GM13976 (cell line): ENCODE measurements around the gene DNAJC21.

ENCODE experiments used
- DNase-seq: peaks from one replicate; pipeline ENCODE4 v3.0.0; 2012; ENCODE audit warnings: low spot score
- in situ Hi-C: fragments of 300-500 bp; cut with MboI; formaldehyde crosslinking; loops from one replicate; pipeline ENCODE4 v1.12.0; 2022; ENCODE audit warnings: low sequenced_read_pairs, mixed read lengths, inconsistent platforms; ENCODE audit not compliant: unreplicated experiment
- TF ChIP-seq, protein P1 (sequence below): IDR thresholded peaks from 2 replicates; pipeline ENCODE4 v1.5.1; 2012; ENCODE audit warnings: borderline replicate concordance, mild to moderate bottlenecking; ENCODE audit not compliant: insufficient read depth; ENCODE audit errors: extremely low read depth, missing control alignments, control extremely low read depth

Gene DNAJC21

DNA sequence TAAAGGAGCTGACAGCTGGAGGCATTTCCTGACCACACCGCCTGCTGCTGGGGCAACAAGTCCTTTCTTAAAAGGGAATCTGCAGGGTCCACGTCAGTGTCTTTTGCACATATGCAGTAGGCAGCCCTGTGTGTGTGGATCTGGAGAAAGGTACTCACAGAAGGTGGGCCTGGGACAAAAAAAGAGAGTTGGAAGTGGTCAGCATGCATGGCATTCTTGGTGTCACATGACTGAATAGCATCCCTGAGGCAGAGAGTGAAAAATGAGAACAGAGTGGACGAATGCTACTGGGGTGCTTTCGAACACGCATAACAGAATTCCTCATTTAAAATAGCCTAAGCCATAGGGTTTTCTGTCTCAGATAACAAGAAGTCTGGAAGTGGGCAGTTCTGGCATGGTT lies 47.0 kb downstream of the DNAJC21 start:
- TF ChIP-seq, protein P1, sequence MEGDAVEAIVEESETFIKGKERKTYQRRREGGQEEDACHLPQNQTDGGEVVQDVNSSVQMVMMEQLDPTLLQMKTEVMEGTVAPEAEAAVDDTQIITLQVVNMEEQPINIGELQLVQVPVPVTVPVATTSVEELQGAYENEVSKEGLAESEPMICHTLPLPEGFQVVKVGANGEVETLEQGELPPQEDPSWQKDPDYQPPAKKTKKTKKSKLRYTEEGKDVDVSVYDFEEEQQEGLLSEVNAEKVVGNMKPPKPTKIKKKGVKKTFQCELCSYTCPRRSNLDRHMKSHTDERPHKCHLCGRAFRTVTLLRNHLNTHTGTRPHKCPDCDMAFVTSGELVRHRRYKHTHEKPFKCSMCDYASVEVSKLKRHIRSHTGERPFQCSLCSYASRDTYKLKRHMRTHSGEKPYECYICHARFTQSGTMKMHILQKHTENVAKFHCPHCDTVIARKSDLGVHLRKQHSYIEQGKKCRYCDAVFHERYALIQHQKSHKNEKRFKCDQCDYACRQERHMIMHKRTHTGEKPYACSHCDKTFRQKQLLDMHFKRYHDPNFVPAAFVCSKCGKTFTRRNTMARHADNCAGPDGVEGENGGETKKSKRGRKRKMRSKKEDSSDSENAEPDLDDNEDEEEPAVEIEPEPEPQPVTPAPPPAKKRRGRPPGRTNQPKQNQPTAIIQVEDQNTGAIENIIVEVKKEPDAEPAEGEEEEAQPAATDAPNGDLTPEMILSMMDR, result no peak
- no peak for DNase-seq
- in situ Hi-C loops, result no loop called here

DNA sequence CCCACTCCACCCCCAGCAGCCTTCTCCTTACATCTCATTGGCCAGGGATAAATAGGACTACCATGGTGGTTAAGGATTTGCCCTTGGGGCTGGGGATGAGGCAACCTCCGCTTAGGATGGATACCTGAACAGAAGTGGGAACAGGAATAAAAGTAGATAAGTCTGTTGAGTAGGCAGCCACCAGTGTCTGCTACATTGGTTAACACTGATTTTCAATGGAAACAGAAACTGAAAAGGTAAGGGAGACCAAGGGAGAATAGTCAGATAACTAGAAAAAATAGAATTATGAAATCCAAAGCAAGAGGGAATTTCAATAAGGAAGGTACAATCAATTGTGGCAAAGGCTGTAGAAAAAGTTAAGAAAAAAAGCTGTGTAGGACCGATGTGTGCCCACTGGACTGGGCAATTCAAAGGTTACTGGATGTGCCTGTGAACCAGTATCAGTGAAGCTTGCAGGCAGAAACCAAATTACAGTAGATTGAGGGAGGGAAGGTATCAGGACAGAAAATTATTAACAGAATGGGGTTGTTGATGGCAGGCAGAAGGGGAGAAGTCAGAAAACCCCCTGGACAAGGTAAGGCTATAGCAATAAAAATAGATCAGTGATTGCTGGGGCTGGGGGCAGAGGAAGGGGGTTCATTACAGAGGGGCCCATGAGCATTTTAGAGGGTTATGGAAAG lies 48.7 kb downstream of the DNAJC21 start:
- in situ Hi-C loops, result no loop called here
- TF ChIP-seq, protein P1, result no peak

DNA sequence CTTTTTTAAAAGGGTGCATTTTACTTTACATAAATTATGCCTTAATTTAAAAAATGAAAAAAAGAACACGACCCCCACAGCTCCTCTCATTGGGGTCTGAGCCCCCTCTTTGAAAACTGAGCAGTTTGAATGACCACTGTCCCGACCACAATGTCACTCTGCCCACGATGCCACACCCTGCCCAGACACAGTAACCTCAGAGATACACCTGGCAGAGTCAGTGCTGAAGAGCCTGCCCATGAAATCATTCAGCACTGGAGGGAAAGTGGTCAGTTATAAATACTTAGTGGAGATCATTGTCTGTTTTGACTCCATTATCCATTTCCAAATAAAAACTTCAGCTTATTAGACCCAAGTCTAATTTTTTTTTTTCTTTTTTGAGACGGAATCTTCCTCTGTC lies 49.3 kb downstream of the DNAJC21 start:
- in situ Hi-C loops, result no loop called here
- TF ChIP-seq, protein P1, result no peak
- DNase-seq, result no peak

More for the DNA sequence above, 48.7 kb downstream of the DNAJC21 start:
- DNase-seq, result no peak

DNA sequence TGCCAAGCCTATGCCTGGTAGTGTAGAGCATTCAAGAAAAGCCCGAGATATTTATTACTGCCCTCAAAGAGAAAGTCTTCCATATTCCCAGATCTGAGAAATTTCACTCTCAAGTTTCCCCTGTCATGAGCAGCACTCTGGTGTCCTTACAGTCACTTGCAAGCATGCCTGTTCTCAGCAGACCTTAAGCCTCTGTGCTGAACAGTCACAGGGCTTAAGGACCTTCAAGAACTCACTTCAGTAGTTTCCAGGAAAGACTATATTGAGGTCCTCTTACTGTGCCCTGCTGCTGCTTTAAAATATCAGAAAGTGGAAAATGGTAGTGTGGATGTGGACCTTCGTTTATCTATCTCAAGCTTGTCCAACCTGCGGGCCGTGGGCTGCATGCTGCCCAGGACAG lies 53.5 kb downstream of the DNAJC21 start:
- no peak for DNase-seq
- TF ChIP-seq, protein P1, result no peak
- in situ Hi-C loops, result no loop called here

DNA sequence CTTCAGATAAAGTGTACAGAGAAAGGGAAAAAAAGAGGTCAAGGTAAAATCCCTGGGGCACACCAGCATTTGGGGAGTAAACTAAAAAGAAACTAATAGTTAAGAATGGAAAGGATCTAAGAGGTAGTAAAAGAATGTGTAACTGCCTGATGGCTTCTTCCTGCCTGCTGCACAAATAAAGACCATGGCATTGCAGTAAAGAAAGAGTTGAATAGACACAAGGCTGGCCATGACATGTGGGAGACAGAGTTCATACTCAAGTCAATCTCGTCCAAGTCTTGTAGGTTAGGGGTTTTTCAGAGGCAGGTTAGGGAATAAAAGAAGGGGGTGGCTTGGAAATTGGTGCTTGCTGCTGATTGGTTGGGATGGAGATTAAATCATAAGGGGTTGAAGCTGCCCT lies 57.6 kb downstream of the DNAJC21 start:
- DNase-seq, result no peak
- TF ChIP-seq, protein P1, result no peak
- in situ Hi-C loops, result no loop called here

DNA sequence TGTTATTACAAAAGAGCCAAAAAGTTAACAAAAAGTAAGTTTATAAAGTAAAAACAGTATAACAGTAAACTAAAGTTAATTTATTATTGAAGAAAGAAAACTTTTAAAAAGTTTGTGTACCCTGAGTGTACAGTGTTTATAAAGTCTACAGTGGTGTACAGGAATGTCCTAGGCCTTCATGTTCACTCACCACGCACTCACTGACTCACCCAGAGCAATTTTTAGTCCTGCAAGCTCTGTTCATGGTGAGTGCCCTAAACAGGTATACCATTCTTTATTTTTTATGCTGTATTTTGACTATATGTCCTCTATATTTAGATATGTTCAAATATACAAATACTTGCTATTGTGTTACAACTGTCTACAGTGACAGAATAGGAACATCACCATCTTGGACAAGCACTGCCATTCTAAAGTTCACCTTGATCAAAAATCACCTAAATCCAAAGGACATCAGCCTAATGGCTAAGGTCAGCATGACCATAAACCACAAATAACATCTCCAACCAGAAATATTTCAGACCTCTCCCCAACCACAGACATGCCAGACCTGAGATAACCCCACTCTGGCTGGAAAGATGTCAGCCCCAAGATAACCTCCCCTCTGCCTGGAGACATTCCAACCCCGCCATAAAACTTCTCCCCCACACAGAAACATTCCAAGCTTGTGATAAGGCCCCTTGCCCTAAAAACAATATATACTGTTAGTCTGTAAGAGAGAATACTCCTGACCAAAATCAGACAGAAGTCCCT lies 62.3 kb downstream of the DNAJC21 start:
- in situ Hi-C loops, result no loop called here
- DNase-seq, result no peak
- TF ChIP-seq, protein P1, result no peak
